HepG2 (cell line): ENCODE results near the gene TMEM131L.

Experiments used
- BRF2 ChIP-seq: sonication (generic); formaldehyde crosslinking; IDR thresholded peaks from 2 replicates; pipeline ENCODE4 v1.8.1; 2022; ENCODE audit warnings: mild to moderate bottlenecking, missing genetic modification reagents
- CREBL2 ChIP-seq: sonication (generic); formaldehyde crosslinking; IDR thresholded peaks from 2 replicates; pipeline ENCODE4 v1.8.1; 2023; ENCODE audit warnings: missing genetic modification reagents, mild to moderate bottlenecking, borderline replicate concordance
- ETS1 ChIP-seq: sonication (generic); formaldehyde crosslinking; IDR thresholded peaks from 2 replicates; pipeline ENCODE4 v1.4.0; 2020; ENCODE audit warnings: missing genetic modification reagents
- FUBP1 ChIP-seq: sonication (generic); formaldehyde crosslinking; IDR thresholded peaks from 2 replicates; pipeline ENCODE4 v1.5.1; 2020; ENCODE audit warnings: missing genetic modification reagents, mild to moderate bottlenecking, borderline replicate concordance
- GLI4 ChIP-seq: sonication (generic); formaldehyde crosslinking; IDR thresholded peaks from 2 replicates; pipeline ENCODE4 v1.5.1; 2020; ENCODE audit warnings: missing genetic modification reagents, mild to moderate bottlenecking, moderate library complexity, borderline replicate concordance
- ZNF143 ChIP-seq: sonication (generic); formaldehyde crosslinking; IDR thresholded peaks from 2 replicates; pipeline ENCODE4 v1.4.0; 2020; ENCODE audit warnings: missing genetic modification reagents
- ZNF784 ChIP-seq: sonication (generic); formaldehyde crosslinking; IDR thresholded peaks from 2 replicates; pipeline ENCODE4 v1.5.1; 2020; ENCODE audit warnings: missing genetic modification reagents, mild to moderate bottlenecking, borderline replicate concordance

- no peak for TF ChIP-seq ZNF784 (CRISPR knock-in tag)
- TF ChIP-seq BRF2 (CRISPR knock-in tag): no peak
- TF ChIP-seq ETS1: no peak
- no peak for TF ChIP-seq ZNF143 (CRISPR knock-in tag)
- no peak for TF ChIP-seq GLI4 (CRISPR knock-in tag)
- no peak for TF ChIP-seq CREBL2
- no peak for TF ChIP-seq FUBP1
These were observed 44.3 kb downstream of the TMEM131L start for GRCh38 chr4:153510252-153511001.
